Trophoblast cell (in vitro differentiated cells and primary cell): ENCODE results near the gene G6PD.
A peak's percentile ranks its signal among the peaks of the same experiment; 100 is the strongest.

Experiments used
- DNase-seq, 2 donors: peaks; one replicate each; pipeline ENCODE4 v3.0.0-alpha.2; 2016
- H2AFZ ChIP-seq: 2 replicates; pipeline ENCODE4 v1.6.1; 2013; ENCODE audit warnings: low read length, moderate library complexity, mild to moderate bottlenecking; ENCODE audit not compliant: insufficient read depth, poor library complexity
- H2AK5ac ChIP-seq: 2 replicates; pipeline ENCODE4 v1.6.1; 2013; ENCODE audit warnings: mild to moderate bottlenecking, low read length
- H2BK120ac ChIP-seq: 2 replicates; pipeline ENCODE4 v1.6.1; 2013; ENCODE audit warnings: low read length, mild to moderate bottlenecking, moderate library complexity; ENCODE audit not compliant: insufficient read depth, poor library complexity
- H2BK12ac ChIP-seq: 2 replicates; pipeline ENCODE4 v1.6.1; 2013; ENCODE audit warnings: mild to moderate bottlenecking, low read length, moderate library complexity
- H2BK5ac ChIP-seq: 2 replicates; pipeline ENCODE4 v1.6.1; 2013; ENCODE audit warnings: low read length, low read depth, moderate library complexity, mild to moderate bottlenecking; ENCODE audit not compliant: poor library complexity
- H3K14ac ChIP-seq: 2 replicates; pipeline ENCODE4 v1.6.1; 2013; ENCODE audit warnings: mild to moderate bottlenecking, low read length
- H3K18ac ChIP-seq: 2 replicates; pipeline ENCODE4 v1.6.1; 2013; ENCODE audit warnings: mild to moderate bottlenecking, low read length
- H3K23ac ChIP-seq: 2 replicates; pipeline ENCODE4 v1.6.1; 2013; ENCODE audit warnings: low read length
- H3K27ac ChIP-seq: 2 replicates; pipeline ENCODE4 v1.5.1; 2013; ENCODE audit warnings: low read depth, mild to moderate bottlenecking, inconsistent platforms, low read length, moderate library complexity
- H3K27me3 ChIP-seq: 2 replicates; pipeline ENCODE4 v1.6.1; 2013; ENCODE audit warnings: inconsistent platforms, mild to moderate bottlenecking, low read length, moderate library complexity; ENCODE audit not compliant: insufficient read depth
- H3K36me3 ChIP-seq, 2 experiments: 1 replicate in 1 of 2; 2 replicates in 1 of 2; pipeline ENCODE4 v1.6.1; 2013; ENCODE audit warnings: low read length in 2 of 2, mild to moderate bottlenecking in 2 of 2, moderate library complexity in 1 of 2; ENCODE audit not compliant: insufficient read depth in 2 of 2, control insufficient read depth in 1 of 2
- H3K4ac ChIP-seq: 2 replicates; pipeline ENCODE4 v1.6.1; 2013; ENCODE audit warnings: low read depth, mild to moderate bottlenecking, low read length, moderate library complexity
- H3K4me1 ChIP-seq, 2 experiments: 1 replicate in 1 of 2; 2 replicates in 1 of 2; pipeline ENCODE4 v1.6.1; 2013; ENCODE audit warnings: low read length in 2 of 2, mild to moderate bottlenecking in 2 of 2, moderate library complexity in 1 of 2; ENCODE audit not compliant: insufficient read depth in 2 of 2, control insufficient read depth in 1 of 2
- H3K4me2 ChIP-seq: 2 replicates; pipeline ENCODE4 v1.6.1; 2013; ENCODE audit warnings: inconsistent platforms, mild to moderate bottlenecking, low read length, moderate library complexity
- H3K4me3 ChIP-seq: 2 replicates; pipeline ENCODE4 v1.5.1; 2013; ENCODE audit warnings: mild to moderate bottlenecking, low read depth, low read length, inconsistent platforms
- H3K79me1 ChIP-seq: one replicate; pipeline ENCODE4 v1.6.1; 2013; ENCODE audit warnings: low read length
- H3K79me2 ChIP-seq: 2 replicates; pipeline ENCODE4 v1.6.1; 2013; ENCODE audit warnings: low read length, mild to moderate bottlenecking; ENCODE audit not compliant: control insufficient read depth, insufficient read depth, poor library complexity
- H3K9ac ChIP-seq: 2 replicates; pipeline ENCODE4 v1.6.1; 2013; ENCODE audit warnings: mild to moderate bottlenecking, low read length
- H3K9me3 ChIP-seq: 2 replicates; pipeline ENCODE4 v1.6.1; 2013; ENCODE audit warnings: low read depth, mild to moderate bottlenecking, control low read depth, inconsistent platforms, low read length; ENCODE audit not compliant: insufficient read depth
- H4K12ac ChIP-seq: 2 replicates; pipeline ENCODE4 v1.6.1; 2013; ENCODE audit warnings: low read depth, mild to moderate bottlenecking, low read length, moderate library complexity
- H4K8ac ChIP-seq: 2 replicates; pipeline ENCODE4 v1.6.1; 2013; ENCODE audit warnings: low read depth, mild to moderate bottlenecking, low read length, moderate library complexity
- H4K91ac ChIP-seq: one replicate; pipeline ENCODE4 v1.6.1; 2013; ENCODE audit warnings: low read depth, mild to moderate bottlenecking, low read length, moderate library complexity
- WGBS: extraction: QIAGEN DNeasy Blood & Tissue Kit; methylation state at CpG from one replicate; pipeline ENCODE4 v1.1.7; 2013; ENCODE audit warnings: missing lambda C conversion rate; ENCODE audit not compliant: insufficient read length, insufficient coverage; ENCODE audit errors: extremely low coverage; 5-methylcytosine and 5-hydroxymethylcytosine counted together

G6PD gene

GRCh38 chrX:154526901-154527675, 19.6 kb downstream of the G6PD start:
- Histone ChIP-seq H3K79me2 (no peaks in the 10 kb centered on the region), H3K9me3 (no peaks in the 10 kb centered on the region), H3K4ac (peak overlapping the region; percentile 12), H3K79me1 (peaks cover 21% of the 10 kb centered on the region), H2BK5ac (peak overlapping the region; percentile 54), H2BK120ac (peak overlapping the region; percentile 76), H3K14ac (peak overlapping the region; percentile 35), H2AK5ac (no peak overlapping the region), H4K8ac (peak overlapping the region; percentile 74), H3K9ac (peak overlapping the region; percentile 70), H3K4me2 (peak overlapping the region; percentile 53), H3K36me3 (peaks cover 6 to 10% of the 10 kb centered on the region in 2 experiments), H2BK12ac (peak overlapping the region; percentile 59), H3K27ac (peak overlapping the region; percentile 71), H3K23ac (no peak overlapping the region), H2AFZ (peak overlapping the region; percentile 56), H3K4me3 (no peak overlapping the region), H4K91ac (peak overlapping the region; percentile 82), H4K12ac (peak overlapping the region; percentile 93), H3K4me1 (peaks cover 18 to 22% of the 10 kb centered on the region in 2 experiments), H3K18ac (peak overlapping the region; percentile 67), H3K27me3 (no peaks in the 10 kb centered on the region)
- WGBS, result no CpG with 5 or more reads among the region's 15 CpGs
- DNase-seq, result peak; percentile 33 to 69

GRCh38 chrX:154525606-154526490, 20.8 kb downstream of the G6PD start:
- Histone ChIP-seq H3K9ac (no peak overlapping the region), H2AFZ (no peak overlapping the region), H3K79me1 (peaks cover 15% of the 10 kb centered on the region), H3K4ac (no peak overlapping the region), H3K18ac (no peak overlapping the region), H2BK120ac (peak overlapping the region; percentile 24), H3K4me2 (peak overlapping the region; percentile 23), H3K36me3 (peaks cover 3 to 5% of the 10 kb centered on the region in 2 experiments), H3K4me3 (no peak overlapping the region), H3K23ac (no peak overlapping the region), H2AK5ac (no peak overlapping the region), H2BK5ac (peak overlapping the region; percentile 38), H4K91ac (peak overlapping the region; percentile 18), H2BK12ac (peak overlapping the region; percentile 20), H3K4me1 (peaks cover 12 to 15% of the 10 kb centered on the region in 2 experiments), H3K27ac (peak overlapping the region; percentile 52), H3K79me2 (no peaks in the 10 kb centered on the region), H4K8ac (peak overlapping the region; percentile 9), H3K14ac (no peak overlapping the region), H3K9me3 (no peaks in the 10 kb centered on the region), H4K12ac (no peak overlapping the region), H3K27me3 (no peaks in the 10 kb centered on the region)
- peak; percentile 57 to 88 for DNase-seq
- no CpG with 5 or more reads among the region's 14 CpGs for WGBS

- Histone ChIP-seq H3K9ac (no peak overlapping the region), H2BK12ac (no peak overlapping the region), H3K4ac (no peak overlapping the region), H4K12ac (no peak overlapping the region), H3K4me2 (no peak overlapping the region), H3K9me3 (no peaks in the 10 kb centered on the region), H3K4me1 (peaks cover 7 to 12% of the 10 kb centered on the region in 2 experiments), H4K91ac (no peak overlapping the region), H3K79me1 (peaks cover 14% of the 10 kb centered on the region), H2BK120ac (no peak overlapping the region), H3K36me3 (no peaks in the 10 kb centered on the region), H3K18ac (no peak overlapping the region), H3K14ac (no peak overlapping the region), H3K27me3 (no peaks in the 10 kb centered on the region), H2AK5ac (no peak overlapping the region), H3K79me2 (peaks cover 5% of the 10 kb centered on the region), H4K8ac (no peak overlapping the region), H3K27ac (no peak overlapping the region), H3K4me3 (no peak overlapping the region), H2BK5ac (no peak overlapping the region), H2AFZ (no peak overlapping the region), H3K23ac (no peak overlapping the region)
- WGBS, result no CpG with 5 or more reads among the region's 8 CpGs
- DNase-seq, result no peak
These were observed 27.3 kb downstream of the G6PD start for GRCh38 chrX:154519389-154519788.

- Histone ChIP-seq H3K4me3 (no peak overlapping the region), H3K27me3 (no peaks in the 10 kb centered on the region), H2BK5ac (peak overlapping the region; percentile 61), H3K27ac (peak overlapping the region; percentile 95), H3K18ac (peak overlapping the region; percentile 90), H2AK5ac (peak overlapping the region; percentile 47), H3K79me1 (peaks cover 14% of the 10 kb centered on the region), H3K9ac (no peak overlapping the region), H2BK12ac (peak overlapping the region; percentile 79), H3K4me1 (peaks cover 7 to 12% of the 10 kb centered on the region in 2 experiments), H3K4me2 (peak overlapping the region; percentile 65), H2BK120ac (peak overlapping the region; percentile 83), H2AFZ (peak overlapping the region; percentile 9), H3K14ac (peak overlapping the region; percentile 93), H4K12ac (no peak overlapping the region), H3K23ac (no peak overlapping the region), H4K91ac (peak overlapping the region; percentile 85), H3K4ac (peak overlapping the region; percentile 21), H3K9me3 (no peaks in the 10 kb centered on the region), H3K79me2 (peaks cover 5% of the 10 kb centered on the region), H4K8ac (peak overlapping the region; percentile 95), H3K36me3 (no peaks in the 10 kb centered on the region)
- DNase-seq, result no peak
- no CpG with 5 or more reads among the region's 25 CpGs for WGBS
These were observed 29.4 kb downstream of the G6PD start for GRCh38 chrX:154517101-154517781.
